ENCODE measurements around the gene ACVR1C.

- TF ChIP-seq CTCF (IDR thresholded peaks at IDR 0.05) (peak; percentile 52 to 68 (median 56)), EP300 (IDR thresholded peaks at IDR 0.05) (no peak)
Measured at GRCh38 chr2:157492189-157492773, 136.4 kb downstream of the ACVR1C start.
